Colonic mucosa (tissue), 4 donors: ENCODE results near the gene RC3H1. TPM values are rescaled to one million over a fixed set of nuclear protein-coding genes. Genes with fewer than 3 reads are reported as not detected.
A peak's percentile ranks its signal among the peaks of the same experiment; 100 is the strongest.

Source experiments
- DNase-seq: peaks from one replicate; pipeline ENCODE4 v3.0.0-alpha.2; 2020
- H3K27ac ChIP-seq: fragments of 200-600 bp; one replicate; pipeline ENCODE4 v1.8.0; 2021
- H3K27me3 ChIP-seq: fragments of 200-600 bp; one replicate; pipeline ENCODE4 v1.8.0; 2021
- H3K36me3 ChIP-seq: fragments of 200-600 bp; one replicate; pipeline ENCODE4 v1.8.0; 2021
- H3K4me1 ChIP-seq: fragments of 200-600 bp; one replicate; pipeline ENCODE4 v1.8.0; 2021; ENCODE audit warnings: mild to moderate bottlenecking
- H3K4me3 ChIP-seq: fragments of 200-600 bp; one replicate; pipeline ENCODE4 v1.8.0; 2021
- H3K9ac ChIP-seq, 2 donors: one replicate each; pipeline ENCODE4 v1.7.0; 2013; ENCODE audit warnings: control low read depth in 2 of 2, low read depth in 2 of 2, low read length in 2 of 2
- H3K9me3 ChIP-seq: fragments of 200-600 bp; one replicate; pipeline ENCODE4 v1.8.0; 2021
- intact Hi-C: fragments of 100-400 bp; cut with DNase I; formaldehyde crosslinking; loops from one replicate; pipeline ENCODE4 v1.14.1; 2022
- total RNA-seq, 2 donors: library from RNA; stranded (reverse); fragmentation: NEBNext Ultra II Directional in 1 of 2; extraction: Animal tissue kit (Norgen Biotek cat#: 25700) in 1 of 2; gene quantifications; one replicate each; pipeline ENCODE4 v1.2.1, GENCODE V29; 2021
- TF ChIP-seq, protein P1 (sequence below): fragments of 200-600 bp; IDR thresholded peaks from one replicate; pipeline ENCODE4 v1.8.0; 2022; ENCODE audit warnings: antibody characterized with exemption, mild to moderate bottlenecking
- donor health status: healthy.
- donor health status: DM: no; HTN: no; CAD: no.
- donor health status: DM: no; HTN: no; CAD: no.

Gene RC3H1
- total RNA-seq, 2 donors from 2014 or later, result 26.6 to 37.5 TPM

DNA sequence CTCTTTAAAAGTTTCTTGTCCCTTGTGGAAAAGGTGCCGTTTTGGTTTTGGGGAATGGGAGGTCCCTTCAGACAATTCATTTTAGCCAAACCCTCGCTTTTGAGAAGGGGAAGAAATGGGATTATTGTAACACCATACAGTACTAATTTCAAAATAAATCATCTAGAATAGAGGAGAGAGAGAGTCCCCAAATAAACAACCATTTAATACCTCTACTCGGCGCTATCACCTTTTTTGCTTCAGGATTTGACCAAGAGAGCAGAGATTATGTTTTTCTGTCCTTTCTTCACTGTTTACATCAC is 770 bp upstream of the RC3H1 start:
- intact Hi-C loops, result loop anchor here (5.0 to 10.0 kb wide), 2 partner anchors 142 to 156 kb away; partner anchors contain the start of genes GAS5 and ZBTB37

DNA sequence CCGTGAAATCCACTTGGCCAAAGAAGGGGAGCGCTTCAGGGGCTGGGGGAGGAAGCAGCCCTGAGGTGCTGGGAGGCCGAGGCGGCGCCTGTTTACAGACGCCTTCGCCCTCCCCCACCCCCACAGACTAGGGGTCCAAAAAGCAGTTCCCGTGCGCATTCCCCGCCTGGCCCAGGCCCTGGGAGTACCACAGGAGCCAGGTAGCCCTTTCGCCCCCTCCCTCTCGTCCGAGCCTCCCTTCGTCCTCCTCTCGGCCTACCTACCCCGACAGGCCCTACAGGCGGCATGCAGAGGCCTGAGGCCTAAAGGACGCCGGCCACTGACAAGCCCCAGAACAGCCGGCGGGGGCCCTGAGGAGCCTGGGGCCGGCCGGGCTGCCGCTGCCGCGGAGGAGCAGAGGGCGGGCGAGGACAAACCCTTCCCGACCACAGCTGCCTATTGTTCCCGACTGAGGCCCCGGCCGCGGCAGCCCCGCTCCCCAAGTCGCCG is 522 bp downstream of the RC3H1 start:
- Histone ChIP-seq H3K4me1 (peaks cover 8% of the 10 kb centered on the region), H3K27me3 (no peaks in the 10 kb centered on the region), H3K9ac (peak overlapping the region; percentile 93 to 97), H3K27ac (peak overlapping the region; percentile 93), H3K4me3 (peak overlapping the region; percentile 86), H3K9me3 (no peaks in the 10 kb centered on the region), H3K36me3 (no peaks in the 10 kb centered on the region)
- TF ChIP-seq, protein P1, sequence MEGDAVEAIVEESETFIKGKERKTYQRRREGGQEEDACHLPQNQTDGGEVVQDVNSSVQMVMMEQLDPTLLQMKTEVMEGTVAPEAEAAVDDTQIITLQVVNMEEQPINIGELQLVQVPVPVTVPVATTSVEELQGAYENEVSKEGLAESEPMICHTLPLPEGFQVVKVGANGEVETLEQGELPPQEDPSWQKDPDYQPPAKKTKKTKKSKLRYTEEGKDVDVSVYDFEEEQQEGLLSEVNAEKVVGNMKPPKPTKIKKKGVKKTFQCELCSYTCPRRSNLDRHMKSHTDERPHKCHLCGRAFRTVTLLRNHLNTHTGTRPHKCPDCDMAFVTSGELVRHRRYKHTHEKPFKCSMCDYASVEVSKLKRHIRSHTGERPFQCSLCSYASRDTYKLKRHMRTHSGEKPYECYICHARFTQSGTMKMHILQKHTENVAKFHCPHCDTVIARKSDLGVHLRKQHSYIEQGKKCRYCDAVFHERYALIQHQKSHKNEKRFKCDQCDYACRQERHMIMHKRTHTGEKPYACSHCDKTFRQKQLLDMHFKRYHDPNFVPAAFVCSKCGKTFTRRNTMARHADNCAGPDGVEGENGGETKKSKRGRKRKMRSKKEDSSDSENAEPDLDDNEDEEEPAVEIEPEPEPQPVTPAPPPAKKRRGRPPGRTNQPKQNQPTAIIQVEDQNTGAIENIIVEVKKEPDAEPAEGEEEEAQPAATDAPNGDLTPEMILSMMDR, result no peak
- DNase-seq, result peak; percentile 64
- intact Hi-C loops, result loop anchor here (5.0 to 10.0 kb wide), 2 partner anchors 143 to 154 kb away; partner anchors contain the start of genes GAS5 and ZBTB37

More for the DNA sequence above, 770 bp upstream of the RC3H1 start:
- H3K9ac ChIP-seq, result peak overlapping the region; percentile 76 to 93
- no peaks in the 10 kb centered on the region for H3K9me3 ChIP-seq
- no peaks in the 10 kb centered on the region for H3K27me3 ChIP-seq
- no peaks in the 10 kb centered on the region for H3K36me3 ChIP-seq
- TF ChIP-seq, protein P1, result no peak
- H3K27ac ChIP-seq, result peak overlapping the region; percentile 93
- DNase-seq, result no peak
- H3K4me3 ChIP-seq, result peak overlapping the region; percentile 86
- H3K4me1 ChIP-seq, result peaks cover 8% of the 10 kb centered on the region

DNA sequence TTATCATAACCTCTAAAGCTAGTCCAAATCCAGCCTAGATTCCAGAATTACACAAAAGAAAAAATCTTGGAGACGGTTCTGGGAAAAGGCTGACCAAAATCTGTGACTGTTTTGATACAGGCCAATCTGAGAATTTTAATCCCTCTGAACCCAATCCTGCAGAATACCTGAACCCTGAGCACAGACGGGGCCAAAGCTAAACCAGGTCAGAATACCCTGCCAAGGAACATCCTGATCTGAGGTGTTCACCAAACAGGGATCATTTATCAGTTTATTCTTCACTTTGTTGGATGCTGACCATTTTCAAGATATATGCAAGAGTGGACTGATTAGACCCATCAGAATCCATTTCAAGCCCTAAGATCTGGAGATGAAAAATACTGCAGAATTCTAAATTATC is 3.6 kb downstream of the RC3H1 start:
- Histone ChIP-seq H3K27me3 (no peaks in the 10 kb centered on the region), H3K36me3 (no peaks in the 10 kb centered on the region), H3K27ac (no peak overlapping the region), H3K4me3 (no peak overlapping the region), H3K9ac (no peak overlapping the region), H3K9me3 (no peaks in the 10 kb centered on the region), H3K4me1 (peaks cover 8% of the 10 kb centered on the region)
- DNase-seq, result no peak
- intact Hi-C loops, result no loop called here
- TF ChIP-seq, protein P1, result no peak

DNA sequence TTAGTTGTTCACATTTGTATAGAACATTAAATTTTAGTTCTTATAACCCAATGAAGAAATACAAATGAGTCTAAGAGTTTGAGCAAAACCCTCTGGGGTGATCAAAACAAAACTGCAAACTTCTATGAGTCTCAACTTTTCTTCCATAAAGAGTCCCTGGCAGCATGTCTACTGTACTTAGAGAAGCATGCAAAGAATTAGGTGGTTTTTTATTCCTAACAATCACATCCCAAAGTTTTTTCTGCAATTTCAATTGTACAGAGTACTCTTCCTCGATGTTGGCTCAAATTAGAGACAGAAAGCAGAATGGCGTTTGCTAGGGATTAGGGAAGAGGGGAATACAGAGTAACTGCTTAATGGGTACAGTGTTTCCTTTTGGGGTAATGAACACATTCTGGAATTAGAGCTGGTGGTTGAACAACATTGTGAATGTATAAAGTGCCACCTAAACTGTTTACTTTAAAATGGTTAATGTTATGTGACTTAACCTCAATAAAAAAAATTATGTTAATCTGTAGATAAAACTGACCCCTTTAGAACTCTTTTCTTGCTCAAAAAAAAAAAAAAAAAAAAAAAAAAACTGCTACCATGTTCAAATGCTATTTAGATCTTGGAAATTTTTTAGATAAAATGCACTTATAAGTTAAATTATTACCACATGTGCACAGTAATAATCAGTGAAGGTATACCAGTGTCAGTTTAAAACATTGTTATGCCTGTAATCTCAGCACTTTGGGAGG is 4.8 kb downstream of the RC3H1 start:
- no peak for DNase-seq
- Histone ChIP-seq H3K9ac (no peak overlapping the region), H3K27me3 (no peaks in the 10 kb centered on the region), H3K36me3 (no peaks in the 10 kb centered on the region), H3K27ac (no peak overlapping the region), H3K9me3 (no peaks in the 10 kb centered on the region), H3K4me1 (no peaks in the 10 kb centered on the region), H3K4me3 (no peak overlapping the region)
- TF ChIP-seq, protein P1, result no peak
- intact Hi-C loops, result no loop called here

DNA sequence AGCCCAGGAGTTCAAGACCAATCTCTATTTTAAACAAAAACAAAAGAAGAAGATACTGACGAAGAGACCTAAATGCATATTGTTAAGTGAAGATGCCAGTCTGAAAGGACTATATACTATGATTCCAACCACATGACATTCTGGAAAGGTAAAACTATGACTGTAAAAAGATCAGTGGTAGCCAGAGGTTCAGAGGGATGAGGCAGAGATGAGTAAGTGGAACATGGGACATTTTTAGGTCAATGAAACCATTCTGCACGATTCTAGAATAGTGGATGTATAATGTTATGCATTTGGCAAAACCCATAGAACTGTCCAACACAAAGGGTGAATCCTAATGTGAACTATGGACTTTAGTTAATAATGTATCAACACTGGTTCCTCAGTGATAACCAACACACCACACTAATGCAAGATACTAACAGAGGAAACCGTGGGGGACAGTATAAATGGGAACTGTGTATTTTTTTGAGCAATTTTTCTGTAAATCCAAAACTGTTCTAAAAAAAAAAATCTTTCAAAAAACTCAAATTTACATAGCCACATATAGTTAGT is 8.2 kb downstream of the RC3H1 start:
- intact Hi-C loops, result no loop called here
- TF ChIP-seq, protein P1, result no peak
- no peaks in the 10 kb centered on the region for H3K27me3 ChIP-seq
- H3K27ac ChIP-seq, result no peak overlapping the region
- H3K4me3 ChIP-seq, result no peak overlapping the region
- H3K4me1 ChIP-seq, result no peaks in the 10 kb centered on the region
- H3K9ac ChIP-seq, result no peak overlapping the region
- DNase-seq, result no peak
- H3K9me3 ChIP-seq, result no peaks in the 10 kb centered on the region
- no peaks in the 10 kb centered on the region for H3K36me3 ChIP-seq
